Panc1 (cell line): ENCODE measurements around the gene RXRB.

ENCODE experiments used
- POLR2AphosphoS5 ChIP-seq: IDR thresholded peaks from 2 replicates; pipeline ENCODE4 v1.6.1; 2012; ENCODE audit warnings: mild to moderate bottlenecking, low read depth, low read length, moderate library complexity
- REST ChIP-seq, 2 experiments: IDR thresholded peaks; 2 replicates each; pipeline ENCODE4 v1.6.1; 2011 to 2012; ENCODE audit warnings: low read depth in 2 of 2, control low read depth in 1 of 2, low read length in 1 of 2, mild to moderate bottlenecking in 1 of 2, moderate library complexity in 1 of 2; ENCODE audit not compliant: insufficient read depth in 1 of 2
- SIN3A ChIP-seq: IDR thresholded peaks from 2 replicates; pipeline ENCODE4 v1.6.1; 2012; ENCODE audit warnings: low read depth, mild to moderate bottlenecking, low read length, moderate library complexity, borderline replicate concordance; ENCODE audit not compliant: insufficient read depth
- TCF7L2 ChIP-seq: IDR thresholded peaks from 2 replicates; pipeline ENCODE4 v1.6.1; 2011; ENCODE audit warnings: mild to moderate bottlenecking, low read depth, low read length, inconsistent platforms
- TF ChIP-seq, protein P1 (sequence below): fragments of 450-650 bp; IDR thresholded peaks from 2 replicates; pipeline ENCODE4 v1.5.1; 2017; ENCODE audit warnings: mild to moderate bottlenecking

- TF ChIP-seq POLR2AphosphoS5 (no peak), REST (IDR thresholded peaks at IDR 0.05; ENCODE audit: insufficient read depth in 1 of 2, low read depth in 2 of 2, low read length in 1 of 2) (no peak), TCF7L2 (no peak), SIN3A (no peak)
- TF ChIP-seq, protein P1, sequence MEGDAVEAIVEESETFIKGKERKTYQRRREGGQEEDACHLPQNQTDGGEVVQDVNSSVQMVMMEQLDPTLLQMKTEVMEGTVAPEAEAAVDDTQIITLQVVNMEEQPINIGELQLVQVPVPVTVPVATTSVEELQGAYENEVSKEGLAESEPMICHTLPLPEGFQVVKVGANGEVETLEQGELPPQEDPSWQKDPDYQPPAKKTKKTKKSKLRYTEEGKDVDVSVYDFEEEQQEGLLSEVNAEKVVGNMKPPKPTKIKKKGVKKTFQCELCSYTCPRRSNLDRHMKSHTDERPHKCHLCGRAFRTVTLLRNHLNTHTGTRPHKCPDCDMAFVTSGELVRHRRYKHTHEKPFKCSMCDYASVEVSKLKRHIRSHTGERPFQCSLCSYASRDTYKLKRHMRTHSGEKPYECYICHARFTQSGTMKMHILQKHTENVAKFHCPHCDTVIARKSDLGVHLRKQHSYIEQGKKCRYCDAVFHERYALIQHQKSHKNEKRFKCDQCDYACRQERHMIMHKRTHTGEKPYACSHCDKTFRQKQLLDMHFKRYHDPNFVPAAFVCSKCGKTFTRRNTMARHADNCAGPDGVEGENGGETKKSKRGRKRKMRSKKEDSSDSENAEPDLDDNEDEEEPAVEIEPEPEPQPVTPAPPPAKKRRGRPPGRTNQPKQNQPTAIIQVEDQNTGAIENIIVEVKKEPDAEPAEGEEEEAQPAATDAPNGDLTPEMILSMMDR: no peak
Measured at GRCh38 chr6:33201147-33201545, 681 bp upstream of the RXRB start.
